ENCODE measurements around the gene TOR1B. TPM values are rescaled to one million over a fixed set of nuclear protein-coding genes. Genes with fewer than 3 reads are reported as not detected.

TOR1B gene
- polyA plus RNA-seq, 4 donors, result 7.0 to 22.9 (median 16.9) TPM

GRCh38 chr9:129823542-129823934 lies 20.6 kb downstream of the TOR1B start:
- FAIRE-seq (no peak), DNase-seq (no peak)
- H3K27me3 ChIP-seq (ENCODE audit: control insufficient read depth in 3 of 3, insufficient read depth in 3 of 3, low read length in 3 of 3), result no peaks in the 10 kb centered on the region
- H3K27ac ChIP-seq (ENCODE audit: low read depth in 1 of 3, low read length in 2 of 3), result peak overlapping the region in 2 of 3 donors; percentile 28 to 63
- peak overlapping the region; percentile 65 to 93 (median 83) for H3K4me3 ChIP-seq (ENCODE audit: low read depth in 1 of 3, low read length in 3 of 3)
- peaks cover 0 to 8% (median 5%) of the 10 kb centered on the region in 3 donors for H3K4me1 ChIP-seq (ENCODE audit: control insufficient read depth in 3 of 3, insufficient read depth in 2 of 3, low read depth in 1 of 3, low read length in 2 of 3)
- H3K9me3 ChIP-seq (ENCODE audit: control insufficient read depth in 2 of 2, insufficient read depth in 1 of 2, low read depth in 1 of 2, low read length in 1 of 2), result no peaks in the 10 kb centered on the region
- peaks cover 10 to 50% (median 11%) of the 10 kb centered on the region in 3 donors for H3K36me3 ChIP-seq (ENCODE audit: control insufficient read depth in 3 of 3, insufficient read depth in 2 of 3, low read depth in 1 of 3, low read length in 3 of 3)
- 1 to 2% (median 1%) methylated on average over 12 to 15 of the region's 15 CpGs for WGBS, 3 donors

- H3K36me3 ChIP-seq (ENCODE audit: control insufficient read depth in 3 of 3, insufficient read depth in 2 of 3, low read depth in 1 of 3, low read length in 3 of 3), result peaks cover 10 to 50% (median 13%) of the 10 kb centered on the region in 3 donors
- 1 to 4% (median 3%) methylated on average over 29 to 47 of the region's 47 CpGs for WGBS, 3 donors
Observed at GRCh38 chr9:129823935-129824601, 21.1 kb downstream of the TOR1B start, which contains the start of gene TOR1A. TOR1A (minus strand) TSS chr9:129824136; CDS start chr9:129824085, 51 bp downstream.

GRCh38 chr9:129826344-129826743 lies 23.4 kb downstream of the TOR1B start:
- 79 to 89% (median 87%) methylated on average over 6 of the region's 6 CpGs for WGBS, 3 donors
- FAIRE-seq (no peak), DNase-seq (no peak)
- H3K27ac ChIP-seq (ENCODE audit: low read depth in 1 of 3, low read length in 2 of 3), result no peak overlapping the region
- H3K36me3 ChIP-seq (ENCODE audit: control insufficient read depth in 3 of 3, insufficient read depth in 2 of 3, low read depth in 1 of 3, low read length in 3 of 3), result peaks cover 12 to 50% (median 16%) of the 10 kb centered on the region in 3 donors
- H3K4me3 ChIP-seq (ENCODE audit: low read depth in 1 of 3, low read length in 3 of 3), result no peak overlapping the region
- peaks cover 0 to 8% (median 5%) of the 10 kb centered on the region in 3 donors for H3K4me1 ChIP-seq (ENCODE audit: control insufficient read depth in 3 of 3, insufficient read depth in 2 of 3, low read depth in 1 of 3, low read length in 2 of 3)
- H3K27me3 ChIP-seq (ENCODE audit: control insufficient read depth in 3 of 3, insufficient read depth in 3 of 3, low read length in 3 of 3), result no peaks in the 10 kb centered on the region
- no peaks in the 10 kb centered on the region for H3K9me3 ChIP-seq (ENCODE audit: control insufficient read depth in 2 of 2, insufficient read depth in 1 of 2, low read depth in 1 of 2, low read length in 1 of 2)

More at GRCh38 chr9:129823935-129824601, 21.1 kb downstream of the TOR1B start, which contains the start of gene TOR1A:
- DNase-seq (peak; percentile 94 to 96), FAIRE-seq (no peak)
- Histone ChIP-seq H3K9me3 (ENCODE audit: control insufficient read depth in 2 of 2, insufficient read depth in 1 of 2, low read depth in 1 of 2, low read length in 1 of 2) (no peaks in the 10 kb centered on the region), H3K4me1 (ENCODE audit: control insufficient read depth in 3 of 3, insufficient read depth in 2 of 3, low read depth in 1 of 3, low read length in 2 of 3) (peaks cover 0 to 8% (median 5%) of the 10 kb centered on the region in 3 donors), H3K27ac (ENCODE audit: low read depth in 1 of 3, low read length in 2 of 3) (peak within 1 kb of the TSS; percentile 28 to 63 (median 48)), H3K4me3 (ENCODE audit: low read depth in 1 of 3, low read length in 3 of 3) (peak within 1 kb of the TSS; percentile 65 to 93 (median 83)), H3K27me3 (ENCODE audit: control insufficient read depth in 3 of 3, insufficient read depth in 3 of 3, low read length in 3 of 3) (no peaks in the 10 kb centered on the region)

- no peak for DNase-seq
- no peak for FAIRE-seq
- 81 to 91% (median 90%) methylated on average over 1 of the region's 1 CpG for WGBS, 3 donors
- H3K27me3 ChIP-seq (ENCODE audit: control insufficient read depth in 3 of 3, insufficient read depth in 3 of 3, low read length in 3 of 3), result no peaks in the 10 kb centered on the region
- H3K36me3 ChIP-seq (ENCODE audit: control insufficient read depth in 3 of 3, insufficient read depth in 2 of 3, low read depth in 1 of 3, low read length in 3 of 3), result peaks cover 12 to 50% (median 17%) of the 10 kb centered on the region in 3 donors
- peaks cover 0 to 8% (median 5%) of the 10 kb centered on the region in 3 donors for H3K4me1 ChIP-seq (ENCODE audit: control insufficient read depth in 3 of 3, insufficient read depth in 2 of 3, low read depth in 1 of 3, low read length in 2 of 3)
- no peak overlapping the region for H3K4me3 ChIP-seq (ENCODE audit: low read depth in 1 of 3, low read length in 3 of 3)
- H3K27ac ChIP-seq (ENCODE audit: low read depth in 1 of 3, low read length in 2 of 3), result no peak overlapping the region
- no peaks in the 10 kb centered on the region for H3K9me3 ChIP-seq (ENCODE audit: control insufficient read depth in 2 of 2, insufficient read depth in 1 of 2, low read depth in 1 of 2, low read length in 1 of 2)
Observed at GRCh38 chr9:129826759-129827158, 23.8 kb downstream of the TOR1B start.

GRCh38 chr9:129828051-129828450 lies 25.1 kb downstream of the TOR1B start:
- H3K36me3 ChIP-seq (ENCODE audit: control insufficient read depth in 3 of 3, insufficient read depth in 2 of 3, low read depth in 1 of 3, low read length in 3 of 3), result peaks cover 12 to 47% (median 17%) of the 10 kb centered on the region in 3 donors
- FAIRE-seq, result no peak

GRCh38 chr9:129828969-129829368 lies 26.0 kb downstream of the TOR1B start:
- H3K4me3 ChIP-seq (ENCODE audit: low read depth in 1 of 3, low read length in 3 of 3), result no peak overlapping the region
- peaks cover 0 to 3% (median 0%) of the 10 kb centered on the region in 3 donors for H3K4me1 ChIP-seq (ENCODE audit: control insufficient read depth in 3 of 3, insufficient read depth in 2 of 3, low read depth in 1 of 3, low read length in 2 of 3)
- H3K27ac ChIP-seq (ENCODE audit: low read depth in 1 of 3, low read length in 2 of 3), result no peak overlapping the region
- no peaks in the 10 kb centered on the region for H3K9me3 ChIP-seq (ENCODE audit: control insufficient read depth in 2 of 2, insufficient read depth in 1 of 2, low read depth in 1 of 2, low read length in 1 of 2)
- peaks cover 14 to 50% (median 19%) of the 10 kb centered on the region in 3 donors for H3K36me3 ChIP-seq (ENCODE audit: control insufficient read depth in 3 of 3, insufficient read depth in 2 of 3, low read depth in 1 of 3, low read length in 3 of 3)
- H3K27me3 ChIP-seq (ENCODE audit: control insufficient read depth in 3 of 3, insufficient read depth in 3 of 3, low read length in 3 of 3), result no peaks in the 10 kb centered on the region
- FAIRE-seq, result no peak
- 93 to 95% (median 95%) methylated on average over 10 of the region's 10 CpGs for WGBS, 3 donors
- DNase-seq, result no peak

More at GRCh38 chr9:129828051-129828450, 25.1 kb downstream of the TOR1B start:
- Histone ChIP-seq H3K4me3 (ENCODE audit: low read depth in 1 of 3, low read length in 3 of 3) (no peak overlapping the region), H3K4me1 (ENCODE audit: control insufficient read depth in 3 of 3, insufficient read depth in 2 of 3, low read depth in 1 of 3, low read length in 2 of 3) (peaks cover 0 to 1% (median 1%) of the 10 kb centered on the region in 3 donors), H3K27ac (ENCODE audit: low read depth in 1 of 3, low read length in 2 of 3) (no peak overlapping the region), H3K9me3 (ENCODE audit: control insufficient read depth in 2 of 2, insufficient read depth in 1 of 2, low read depth in 1 of 2, low read length in 1 of 2) (no peaks in the 10 kb centered on the region), H3K27me3 (ENCODE audit: control insufficient read depth in 3 of 3, insufficient read depth in 3 of 3, low read length in 3 of 3) (no peaks in the 10 kb centered on the region)
- 87 to 96% (median 91%) methylated on average over 9 of the region's 9 CpGs for WGBS, 3 donors
- no peak for DNase-seq

GRCh38 chr9:129832982-129833381 lies 30.0 kb downstream of the TOR1B start:
- Histone ChIP-seq H3K9me3 (ENCODE audit: control insufficient read depth in 2 of 2, insufficient read depth in 1 of 2, low read depth in 1 of 2, low read length in 1 of 2) (no peaks in the 10 kb centered on the region), H3K27ac (ENCODE audit: low read depth in 1 of 3, low read length in 2 of 3) (no peak overlapping the region), H3K36me3 (ENCODE audit: control insufficient read depth in 3 of 3, insufficient read depth in 2 of 3, low read depth in 1 of 3, low read length in 3 of 3) (peaks cover 10 to 47% (median 15%) of the 10 kb centered on the region in 3 donors), H3K4me1 (ENCODE audit: control insufficient read depth in 3 of 3, insufficient read depth in 2 of 3, low read depth in 1 of 3, low read length in 2 of 3) (peaks cover 0 to 10% (median 4%) of the 10 kb centered on the region in 3 donors), H3K4me3 (ENCODE audit: low read depth in 1 of 3, low read length in 3 of 3) (no peak overlapping the region), H3K27me3 (ENCODE audit: control insufficient read depth in 3 of 3, insufficient read depth in 3 of 3, low read length in 3 of 3) (no peaks in the 10 kb centered on the region)
- 88 to 96% (median 90%) methylated on average over 1 of the region's 1 CpG for WGBS, 3 donors
- FAIRE-seq, result no peak
- DNase-seq, result no peak

GRCh38 chr9:129834489-129835127 lies 31.6 kb downstream of the TOR1B start:
- Histone ChIP-seq H3K4me3 (ENCODE audit: low read depth in 1 of 3, low read length in 3 of 3) (peak overlapping the region; percentile 73 to 94 (median 93)), H3K27me3 (ENCODE audit: control insufficient read depth in 3 of 3, insufficient read depth in 3 of 3, low read length in 3 of 3) (no peaks in the 10 kb centered on the region), H3K4me1 (ENCODE audit: control insufficient read depth in 3 of 3, insufficient read depth in 2 of 3, low read depth in 1 of 3, low read length in 2 of 3) (peaks cover 0 to 14% (median 4%) of the 10 kb centered on the region in 3 donors), H3K27ac (ENCODE audit: low read depth in 1 of 3, low read length in 2 of 3) (peak overlapping the region; percentile 65 to 84 (median 83)), H3K36me3 (ENCODE audit: control insufficient read depth in 3 of 3, insufficient read depth in 2 of 3, low read depth in 1 of 3, low read length in 3 of 3) (peaks cover 2 to 34% (median 8%) of the 10 kb centered on the region in 3 donors), H3K9me3 (ENCODE audit: control insufficient read depth in 2 of 2, insufficient read depth in 1 of 2, low read depth in 1 of 2, low read length in 1 of 2) (no peaks in the 10 kb centered on the region)
- DNase-seq (peak; percentile 37 to 41), FAIRE-seq (no peak)
- WGBS, 3 donors, result 1 to 2% (median 1%) methylated on average over 32 of the region's 32 CpGs
